Measurements from ENCODE around the gene TGIF2.
"Not testable (repeated sequence)": the region's sequence is repeated elsewhere in the genome, so short reads cannot be mapped to it uniquely, and the experiment has no call there.

Gene TGIF2

GRCh38 chr20:36632487-36633284, 59.3 kb downstream of the TGIF2 start:
- Histone ChIP-seq H3F3A (ENCODE audit: insufficient read depth, low read length) (no peaks in the 10 kb centered on the region), H3K79me2 (ENCODE audit: insufficient read depth, low read length) (no peaks in the 10 kb centered on the region), H3K27ac (ENCODE audit: low read depth, low read length, poor library complexity, severe bottlenecking) (no peak overlapping the region), H4K20me1 (ENCODE audit: insufficient read depth, low read length) (no peaks in the 10 kb centered on the region), H3K9me2 (ENCODE audit: low read depth, low read length) (no peaks in the 10 kb centered on the region), H3K4me2 (ENCODE audit: low read length) (no peak overlapping the region), H2AFZ (ENCODE audit: low read length) (no peak overlapping the region), H3K4me1 (ENCODE audit: insufficient read depth, low read length, severe bottlenecking) (peaks cover 11% of the 10 kb centered on the region), H3K36me3 (ENCODE audit: insufficient read depth, low read length) (no peaks in the 10 kb centered on the region), H3K9ac (ENCODE audit: low read length) (no peak overlapping the region), H3K27me3 (ENCODE audit: insufficient read depth, low read length) (no peaks in the 10 kb centered on the region), H3K9me3 (ENCODE audit: low read length) (no peaks in the 10 kb centered on the region), H3K4me3 (ENCODE audit: low read depth, low read length, poor library complexity, severe bottlenecking) (no peak overlapping the region)
- no peak for TF ChIP-seq CTCF (IDR thresholded peaks at IDR 0.05; ENCODE audit: low read length)
- no peak for TF ChIP-seq EZH2 (IDR thresholded peaks at IDR 0.05; ENCODE audit: borderline replicate concordance, low read length)

- H3K4me2 ChIP-seq (ENCODE audit: low read length), result no peak overlapping the region
- TF ChIP-seq CTCF (IDR thresholded peaks at IDR 0.05; ENCODE audit: low read length), result no peak
- TF ChIP-seq EZH2 (IDR thresholded peaks at IDR 0.05; ENCODE audit: borderline replicate concordance, low read length), result no peak
- H3K27me3 ChIP-seq (ENCODE audit: insufficient read depth, low read length), result no peaks in the 10 kb centered on the region
- no peak overlapping the region for H3K4me3 ChIP-seq (ENCODE audit: low read depth, low read length, poor library complexity, severe bottlenecking)
- no peaks in the 10 kb centered on the region for H3K36me3 ChIP-seq (ENCODE audit: insufficient read depth, low read length)
- H3K4me1 ChIP-seq (ENCODE audit: insufficient read depth, low read length, severe bottlenecking), result peaks cover 11% of the 10 kb centered on the region
- H3K79me2 ChIP-seq (ENCODE audit: insufficient read depth, low read length), result no peaks in the 10 kb centered on the region
- no peak overlapping the region for H3K9ac ChIP-seq (ENCODE audit: low read length)
- H3K27ac ChIP-seq (ENCODE audit: low read depth, low read length, poor library complexity, severe bottlenecking), result no peak overlapping the region
- H3K9me3 ChIP-seq (ENCODE audit: low read length), result no peaks in the 10 kb centered on the region
- H2AFZ ChIP-seq (ENCODE audit: low read length), result no peak overlapping the region
- no peaks in the 10 kb centered on the region for H3K9me2 ChIP-seq (ENCODE audit: low read depth, low read length)
- no peaks in the 10 kb centered on the region for H3F3A ChIP-seq (ENCODE audit: insufficient read depth, low read length)
- H4K20me1 ChIP-seq (ENCODE audit: insufficient read depth, low read length), result no peaks in the 10 kb centered on the region
Observed at GRCh38 chr20:36633285-36633772, 59.9 kb downstream of the TGIF2 start.

GRCh38 chr20:36634342-36634741, 60.9 kb downstream of the TGIF2 start:
- Histone ChIP-seq H3K4me2 (ENCODE audit: low read length) (no peak overlapping the region), H3K27me3 (ENCODE audit: insufficient read depth, low read length) (no peaks in the 10 kb centered on the region), H3K36me3 (ENCODE audit: insufficient read depth, low read length) (no peaks in the 10 kb centered on the region), H3K9me3 (ENCODE audit: low read length) (no peaks in the 10 kb centered on the region), H3K4me3 (ENCODE audit: low read depth, low read length, poor library complexity, severe bottlenecking) (no peak overlapping the region), H3F3A (ENCODE audit: insufficient read depth, low read length) (no peaks in the 10 kb centered on the region), H3K9me2 (ENCODE audit: low read depth, low read length) (no peaks in the 10 kb centered on the region), H3K9ac (ENCODE audit: low read length) (no peak overlapping the region), H4K20me1 (ENCODE audit: insufficient read depth, low read length) (no peaks in the 10 kb centered on the region), H2AFZ (ENCODE audit: low read length) (no peak overlapping the region), H3K4me1 (ENCODE audit: insufficient read depth, low read length, severe bottlenecking) (peaks cover 10% of the 10 kb centered on the region), H3K79me2 (ENCODE audit: insufficient read depth, low read length) (no peaks in the 10 kb centered on the region), H3K27ac (ENCODE audit: low read depth, low read length, poor library complexity, severe bottlenecking) (no peak overlapping the region)
- TF ChIP-seq EZH2 (IDR thresholded peaks at IDR 0.05; ENCODE audit: borderline replicate concordance, low read length), result no peak
- TF ChIP-seq CTCF (IDR thresholded peaks at IDR 0.05; ENCODE audit: low read length), result no peak

- not testable (repeated sequence) for H3K9me3 ChIP-seq (ENCODE audit: low read length); H4K20me1 ChIP-seq (ENCODE audit: insufficient read depth, low read length); H3K9ac ChIP-seq (ENCODE audit: low read length); H3K9me2 ChIP-seq (ENCODE audit: low read depth, low read length); H2AFZ ChIP-seq (ENCODE audit: low read length); H3K4me3 ChIP-seq (ENCODE audit: low read depth, low read length, poor library complexity, severe bottlenecking); H3K27me3 ChIP-seq (ENCODE audit: insufficient read depth, low read length); H3K36me3 ChIP-seq (ENCODE audit: insufficient read depth, low read length); H3K79me2 ChIP-seq (ENCODE audit: insufficient read depth, low read length); H3K4me1 ChIP-seq (ENCODE audit: insufficient read depth, low read length, severe bottlenecking); H3K4me2 ChIP-seq (ENCODE audit: low read length); H3K27ac ChIP-seq (ENCODE audit: low read depth, low read length, poor library complexity, severe bottlenecking); H3F3A ChIP-seq (ENCODE audit: insufficient read depth, low read length)
Observed at GRCh38 chr20:36638876-36639400, 65.5 kb downstream of the TGIF2 start.
